ENCODE results near the gene ITSN2.

Gene ITSN2

DNA sequence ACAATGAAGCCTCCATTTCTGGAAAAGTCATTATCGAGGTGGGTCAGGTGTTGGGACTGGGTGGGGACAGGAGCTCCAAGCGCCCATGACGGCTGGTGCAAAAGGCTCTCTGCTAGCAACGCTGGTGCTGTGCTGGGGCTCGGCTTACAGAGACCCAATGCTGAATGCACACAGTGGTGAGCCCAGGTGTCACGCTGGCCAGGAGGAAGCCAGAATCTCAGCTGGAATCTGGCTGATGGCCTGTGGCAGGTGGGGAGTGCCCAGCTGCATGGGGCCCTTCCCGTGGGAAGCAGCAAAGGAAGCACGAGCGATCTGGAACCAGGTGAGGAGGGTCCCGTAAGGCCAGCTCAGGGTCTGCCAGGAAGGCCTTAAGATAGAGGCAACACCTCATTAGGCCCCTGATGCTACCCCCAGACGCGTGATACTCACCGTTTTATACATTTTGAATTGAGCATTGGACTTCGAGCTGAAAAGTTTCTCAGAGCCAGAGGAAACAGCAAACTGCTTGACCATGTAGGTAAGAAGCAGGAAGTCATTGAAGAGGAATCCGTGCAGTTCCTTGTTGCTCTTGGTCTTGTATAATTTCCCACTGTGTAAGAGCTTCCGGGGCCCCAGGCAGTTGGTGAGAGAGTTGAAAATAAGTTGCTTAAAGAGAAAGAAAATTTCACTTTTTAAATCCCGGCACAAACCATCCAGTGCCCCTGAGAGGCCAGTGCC lies 150.8 kb downstream of the ITSN2 start:
- TF ChIP-seq, protein P1, sequence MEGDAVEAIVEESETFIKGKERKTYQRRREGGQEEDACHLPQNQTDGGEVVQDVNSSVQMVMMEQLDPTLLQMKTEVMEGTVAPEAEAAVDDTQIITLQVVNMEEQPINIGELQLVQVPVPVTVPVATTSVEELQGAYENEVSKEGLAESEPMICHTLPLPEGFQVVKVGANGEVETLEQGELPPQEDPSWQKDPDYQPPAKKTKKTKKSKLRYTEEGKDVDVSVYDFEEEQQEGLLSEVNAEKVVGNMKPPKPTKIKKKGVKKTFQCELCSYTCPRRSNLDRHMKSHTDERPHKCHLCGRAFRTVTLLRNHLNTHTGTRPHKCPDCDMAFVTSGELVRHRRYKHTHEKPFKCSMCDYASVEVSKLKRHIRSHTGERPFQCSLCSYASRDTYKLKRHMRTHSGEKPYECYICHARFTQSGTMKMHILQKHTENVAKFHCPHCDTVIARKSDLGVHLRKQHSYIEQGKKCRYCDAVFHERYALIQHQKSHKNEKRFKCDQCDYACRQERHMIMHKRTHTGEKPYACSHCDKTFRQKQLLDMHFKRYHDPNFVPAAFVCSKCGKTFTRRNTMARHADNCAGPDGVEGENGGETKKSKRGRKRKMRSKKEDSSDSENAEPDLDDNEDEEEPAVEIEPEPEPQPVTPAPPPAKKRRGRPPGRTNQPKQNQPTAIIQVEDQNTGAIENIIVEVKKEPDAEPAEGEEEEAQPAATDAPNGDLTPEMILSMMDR (conservative IDR thresholded peaks at IDR 0.05; ENCODE audit: control insufficient read depth, insufficient read depth, low read depth, low read length), result no peak
- no peak overlapping the region for H3K4me3 ChIP-seq (ENCODE audit: control insufficient read depth, low read depth, low read length)
- no peak for DNase-seq (ENCODE audit: low read depth)

DNA sequence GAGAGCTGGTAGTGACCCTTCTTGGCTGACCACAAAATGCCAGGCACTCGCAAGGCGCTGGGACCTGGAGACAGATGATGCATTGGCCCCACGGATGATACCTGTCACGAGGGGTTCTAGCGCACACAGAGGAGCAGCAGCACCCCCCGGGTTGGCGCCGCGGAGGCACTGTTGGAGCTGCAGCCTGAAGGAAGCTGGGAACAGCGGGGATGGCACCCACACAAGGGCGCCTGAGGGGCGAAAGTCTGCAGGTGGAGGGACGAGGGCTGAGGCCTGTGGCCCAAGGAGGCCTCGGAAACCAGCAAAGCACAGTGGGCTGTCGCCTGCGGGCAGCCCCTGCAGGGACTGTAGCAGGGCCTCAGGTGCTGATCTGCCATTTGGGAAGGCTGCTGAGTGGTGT lies 151.8 kb downstream of the ITSN2 start:
- no peak overlapping the region for H3K4me3 ChIP-seq (ENCODE audit: control insufficient read depth, low read depth, low read length)
- TF ChIP-seq, protein P1 (conservative IDR thresholded peaks at IDR 0.05; ENCODE audit: control insufficient read depth, insufficient read depth, low read depth, low read length), result no peak
- DNase-seq (ENCODE audit: low read depth), result no peak

GRCh38 chr2:24207359-24207758 lies 153.0 kb downstream of the ITSN2 start:
- TF ChIP-seq, protein P1 (conservative IDR thresholded peaks at IDR 0.05; ENCODE audit: control insufficient read depth, insufficient read depth, low read depth, low read length), result no peak
- DNase-seq (ENCODE audit: low read depth), result no peak
- H3K4me3 ChIP-seq (ENCODE audit: control insufficient read depth, low read depth, low read length), result no peak overlapping the region

DNA sequence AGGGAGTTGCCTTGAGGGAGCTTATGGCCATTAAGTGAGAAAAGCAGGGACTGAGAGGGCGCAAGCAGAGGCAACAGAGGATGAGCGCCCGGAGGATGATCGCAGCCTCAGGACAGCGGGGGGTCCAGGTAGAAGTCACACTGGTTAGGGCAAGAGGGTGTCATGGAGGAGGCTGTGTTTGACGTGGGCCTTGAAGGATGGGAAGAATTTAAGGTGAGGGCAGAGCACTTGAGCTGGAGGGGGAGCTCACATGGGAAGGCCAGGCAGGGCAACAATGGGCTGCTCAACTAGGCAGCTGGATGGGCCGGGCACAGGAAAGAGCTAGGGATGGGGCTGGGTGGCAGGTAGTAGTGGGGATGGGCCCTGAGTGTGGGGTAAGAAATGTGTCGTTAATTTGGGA lies 153.6 kb downstream of the ITSN2 start:
- TF ChIP-seq, protein P1 (conservative IDR thresholded peaks at IDR 0.05; ENCODE audit: control insufficient read depth, insufficient read depth, low read depth, low read length), result no peak
- no peak for DNase-seq (ENCODE audit: low read depth)
- no peak overlapping the region for H3K4me3 ChIP-seq (ENCODE audit: control insufficient read depth, low read depth, low read length)

DNA sequence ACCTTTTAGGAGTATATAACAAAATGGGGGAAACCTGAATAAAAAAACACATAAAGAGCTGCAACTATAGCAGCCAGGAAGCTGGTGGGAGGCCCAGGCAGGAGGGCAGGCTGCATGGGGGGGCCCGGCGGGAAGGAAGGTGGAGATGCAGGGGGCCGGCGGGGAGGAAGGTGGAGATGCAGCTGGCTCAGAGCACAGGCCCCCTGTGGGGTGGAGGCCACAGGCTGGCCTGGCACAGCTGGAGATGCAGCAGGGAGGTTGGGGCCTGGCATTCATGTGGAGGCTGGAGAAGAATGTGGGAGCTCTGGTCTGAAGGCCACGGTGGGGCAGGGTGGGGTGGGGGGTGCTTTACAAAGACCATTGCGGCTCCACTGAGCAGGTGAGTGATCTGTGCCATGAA lies 154.1 kb downstream of the ITSN2 start:
- DNase-seq (ENCODE audit: low read depth), result no peak
- H3K4me3 ChIP-seq (ENCODE audit: control insufficient read depth, low read depth, low read length), result no peak overlapping the region
- TF ChIP-seq, protein P1 (conservative IDR thresholded peaks at IDR 0.05; ENCODE audit: control insufficient read depth, insufficient read depth, low read depth, low read length), result no peak

GRCh38 chr2:24205131-24205530 lies 155.2 kb downstream of the ITSN2 start:
- DNase-seq (ENCODE audit: low read depth), result no peak
- no peak overlapping the region for H3K4me3 ChIP-seq (ENCODE audit: control insufficient read depth, low read depth, low read length)
- TF ChIP-seq, protein P1 (conservative IDR thresholded peaks at IDR 0.05; ENCODE audit: control insufficient read depth, insufficient read depth, low read depth, low read length), result no peak

All from fibroblast of mammary gland (primary cell).